ENCODE measurements around the gene ATL2.

Gene ATL2

DNA sequence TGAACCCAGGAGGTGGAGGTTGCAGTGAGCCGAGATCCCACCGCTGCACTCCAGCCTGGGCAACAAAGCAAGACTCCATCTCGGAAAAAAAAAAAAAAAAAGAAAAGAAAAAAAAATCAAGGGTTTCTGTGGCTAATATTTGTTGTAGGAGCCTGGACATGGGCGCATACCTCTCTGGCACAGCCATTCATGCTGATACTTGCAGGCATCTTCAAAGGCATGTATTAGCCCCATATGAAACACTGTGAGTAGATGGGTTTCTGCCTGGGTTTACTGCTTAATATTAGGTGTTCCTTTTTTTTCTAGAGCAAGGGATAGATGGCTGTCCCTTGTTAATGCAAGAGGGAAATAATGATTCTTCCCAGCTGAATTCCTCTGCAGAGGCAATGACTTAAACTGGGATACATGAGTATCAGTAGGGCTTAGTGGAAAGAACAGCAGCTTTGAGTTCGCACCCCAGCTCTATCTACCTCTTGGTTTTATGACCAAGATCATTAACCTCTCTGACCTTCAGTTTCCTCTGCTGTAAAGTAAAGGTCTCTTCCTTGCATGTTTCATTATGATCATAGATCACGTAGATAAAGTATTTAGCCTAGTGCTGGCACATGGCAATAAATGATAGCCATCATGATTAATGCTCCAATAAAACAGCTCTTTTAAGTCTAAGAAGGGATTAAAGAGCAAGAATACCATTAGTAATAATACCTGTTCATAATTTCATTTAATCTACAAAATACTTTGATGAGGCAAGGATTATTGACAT lies 4.5 kb upstream of the ATL2 start:
- CTCF ChIA-PET: no interaction called here

DNA sequence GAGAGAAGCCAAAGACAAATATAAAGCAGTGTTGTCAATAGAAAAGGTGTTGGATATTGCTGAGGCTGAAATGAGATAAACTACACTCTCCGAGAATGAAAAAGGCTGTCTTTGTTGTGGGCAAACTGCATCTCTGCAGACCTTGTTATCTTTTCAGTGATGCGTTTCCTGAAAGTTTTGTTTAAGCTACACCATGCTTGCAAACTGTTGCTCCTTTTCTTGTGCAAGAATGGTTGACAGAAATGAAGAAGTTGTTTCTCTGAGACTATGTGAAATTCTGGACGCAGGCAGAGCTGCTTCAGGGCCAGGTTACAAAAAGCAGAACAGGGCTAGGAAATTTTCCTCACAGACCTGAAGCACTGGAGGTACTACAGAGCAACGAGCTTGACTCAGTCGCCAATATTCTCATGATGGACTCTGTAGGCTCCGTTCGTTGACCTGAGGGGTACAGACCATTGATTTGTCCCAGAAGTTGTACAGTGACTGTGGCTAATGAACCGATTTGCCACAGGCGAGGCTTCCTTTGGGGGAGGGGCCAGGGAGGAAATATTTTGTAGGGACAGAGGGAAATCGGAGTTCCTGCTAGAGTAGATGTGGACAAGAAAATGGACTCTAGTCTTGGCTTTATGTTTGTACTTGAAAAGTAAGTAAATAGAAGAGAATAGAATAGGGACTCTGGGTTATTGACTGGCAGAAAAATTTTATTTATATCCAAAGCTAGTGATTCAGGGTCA lies 3.5 kb upstream of the ATL2 start:
- POLR2A ChIA-PET: no interaction called here
- CTCF ChIA-PET: no interaction called here
- TF ChIP-seq, protein P1, sequence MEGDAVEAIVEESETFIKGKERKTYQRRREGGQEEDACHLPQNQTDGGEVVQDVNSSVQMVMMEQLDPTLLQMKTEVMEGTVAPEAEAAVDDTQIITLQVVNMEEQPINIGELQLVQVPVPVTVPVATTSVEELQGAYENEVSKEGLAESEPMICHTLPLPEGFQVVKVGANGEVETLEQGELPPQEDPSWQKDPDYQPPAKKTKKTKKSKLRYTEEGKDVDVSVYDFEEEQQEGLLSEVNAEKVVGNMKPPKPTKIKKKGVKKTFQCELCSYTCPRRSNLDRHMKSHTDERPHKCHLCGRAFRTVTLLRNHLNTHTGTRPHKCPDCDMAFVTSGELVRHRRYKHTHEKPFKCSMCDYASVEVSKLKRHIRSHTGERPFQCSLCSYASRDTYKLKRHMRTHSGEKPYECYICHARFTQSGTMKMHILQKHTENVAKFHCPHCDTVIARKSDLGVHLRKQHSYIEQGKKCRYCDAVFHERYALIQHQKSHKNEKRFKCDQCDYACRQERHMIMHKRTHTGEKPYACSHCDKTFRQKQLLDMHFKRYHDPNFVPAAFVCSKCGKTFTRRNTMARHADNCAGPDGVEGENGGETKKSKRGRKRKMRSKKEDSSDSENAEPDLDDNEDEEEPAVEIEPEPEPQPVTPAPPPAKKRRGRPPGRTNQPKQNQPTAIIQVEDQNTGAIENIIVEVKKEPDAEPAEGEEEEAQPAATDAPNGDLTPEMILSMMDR (IDR thresholded peaks at IDR 0.05; ENCODE audit: insufficient read depth, low read length, missing control alignments): no peak
- DNase-seq (ENCODE audit: low read depth, low spot score): no peak
- no peak overlapping the region for H3K4me3 ChIP-seq (ENCODE audit: low read depth, low read length)

More for the DNA sequence above, 4.5 kb upstream of the ATL2 start:
- no peak for DNase-seq (ENCODE audit: low read depth, low spot score)
- POLR2A ChIA-PET: interaction anchor here (0.7 kb wide), 1 partner anchor 133 kb away, joined by 5 read pairs; no protein-coding TSS in a partner anchor
- no peak overlapping the region for H3K4me3 ChIP-seq (ENCODE audit: low read depth, low read length)
- TF ChIP-seq, protein P1 (IDR thresholded peaks at IDR 0.05; ENCODE audit: insufficient read depth, low read length, missing control alignments): no peak

DNA sequence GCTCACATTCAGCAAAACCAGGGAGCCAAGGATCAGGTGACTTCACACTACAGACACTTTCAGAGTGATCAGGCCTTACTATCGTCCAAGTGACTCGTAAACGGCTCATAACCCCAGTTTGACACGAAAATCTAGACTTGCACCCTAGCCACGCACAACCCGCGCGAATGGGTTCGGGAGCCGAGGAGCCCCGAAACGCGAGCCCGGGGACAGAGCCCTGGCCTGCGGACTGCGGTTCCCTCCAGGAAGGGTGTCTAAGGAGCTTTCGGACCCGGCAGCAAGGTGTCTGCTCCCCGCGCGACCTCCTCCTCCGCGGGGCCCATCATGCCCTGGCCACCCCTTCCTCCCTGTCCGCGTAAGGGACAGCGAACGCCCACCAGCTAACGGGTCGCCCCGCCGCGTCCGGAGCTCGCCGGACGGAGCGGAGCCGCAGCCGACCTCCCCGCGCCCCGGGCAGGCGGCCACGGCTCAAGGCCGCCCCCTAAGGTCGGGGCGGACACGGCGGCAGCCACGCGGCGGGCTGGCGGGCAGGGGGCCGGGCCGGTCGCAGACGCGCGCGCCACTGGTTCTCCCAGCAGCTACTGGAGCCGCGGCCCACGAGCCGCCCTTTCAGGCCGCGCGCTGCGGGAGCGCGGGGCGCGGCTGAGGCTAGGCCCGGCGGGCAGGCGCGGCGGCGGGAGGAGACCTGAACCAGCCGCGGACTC lies 575 bp downstream of the ATL2 start:
- no peak for DNase-seq (ENCODE audit: low read depth, low spot score)
- ChIA-PET CTCF (interaction anchor here (0.7 to 3.4 kb wide), 21 partner anchors 10 to 459 kb away, joined by 3 to 35 read pairs (median 4); no protein-coding TSS in a partner anchor), POLR2A (interaction anchor here (0.6 to 2.9 kb wide), 2 partner anchors 28 to 374 kb away, joined by 3 to 19 read pairs; partner anchors contain the start of gene SRSF7)
- peak overlapping the region; percentile 86 for H3K4me3 ChIP-seq (ENCODE audit: low read depth, low read length)
- TF ChIP-seq, protein P1 (IDR thresholded peaks at IDR 0.05; ENCODE audit: insufficient read depth, low read length, missing control alignments): peak; percentile 49

DNA sequence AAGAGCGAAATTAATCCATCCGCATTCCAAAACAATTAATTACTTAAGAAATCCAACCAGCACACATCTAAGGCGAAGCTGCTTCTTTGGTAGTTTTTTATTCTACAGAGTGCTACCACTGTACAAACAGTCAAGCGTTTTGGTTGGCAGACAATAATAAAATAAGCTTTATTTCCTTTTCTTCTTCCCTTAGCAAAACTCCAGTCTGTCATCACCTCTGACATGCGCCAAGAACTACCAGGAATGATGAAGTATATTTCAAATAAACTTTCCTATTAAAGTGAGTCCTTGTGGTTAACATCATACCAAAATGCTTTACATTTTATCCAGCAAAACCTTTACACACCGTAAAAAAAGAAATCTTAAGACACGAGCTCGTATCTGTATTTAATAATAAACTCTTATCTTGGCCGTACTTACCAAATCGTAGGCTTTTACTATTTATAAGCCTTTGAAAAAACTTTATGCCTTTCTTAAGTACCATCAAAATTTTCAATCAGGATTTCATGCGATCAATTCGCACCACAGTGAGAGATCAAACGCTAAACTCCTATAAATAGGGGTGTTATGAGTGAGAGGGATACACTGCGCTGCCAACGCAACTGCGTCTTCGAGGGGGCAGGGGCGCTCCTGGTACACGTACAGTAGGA lies 1.3 kb downstream of the ATL2 start:
- DNase-seq (ENCODE audit: low read depth, low spot score): no peak
- ChIA-PET POLR2A (interaction anchor here (0.6 to 2.9 kb wide), 2 partner anchors 28 to 375 kb away, joined by 3 to 19 read pairs; partner anchors contain the start of gene SRSF7), CTCF (interaction anchor here (0.7 to 3.4 kb wide), 21 partner anchors 10 to 459 kb away, joined by 3 to 35 read pairs (median 4); no protein-coding TSS in a partner anchor)
- H3K4me3 ChIP-seq (ENCODE audit: low read depth, low read length): peak overlapping the region; percentile 86
- TF ChIP-seq, protein P1 (IDR thresholded peaks at IDR 0.05; ENCODE audit: insufficient read depth, low read length, missing control alignments): no peak

DNA sequence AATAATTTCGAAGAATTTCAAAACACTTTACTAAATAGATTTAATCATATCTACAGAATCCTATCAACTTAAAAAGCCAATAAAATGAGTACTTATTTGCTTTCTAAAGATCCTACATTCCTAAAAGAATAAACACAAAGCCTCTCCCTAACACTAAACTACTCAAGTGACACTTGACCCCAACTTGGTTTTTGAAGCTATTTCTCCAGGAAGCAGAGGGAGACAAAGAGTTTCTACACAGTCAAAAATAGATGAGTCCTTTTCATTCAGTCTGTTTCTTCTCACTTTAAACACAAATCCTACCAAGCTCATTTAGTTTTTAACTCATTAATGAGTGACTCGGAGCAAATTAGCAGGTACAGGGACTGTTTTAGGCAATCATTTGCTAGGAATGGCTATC lies 2.1 kb downstream of the ATL2 start:
- TF ChIP-seq, protein P1 (IDR thresholded peaks at IDR 0.05; ENCODE audit: insufficient read depth, low read length, missing control alignments): no peak
- DNase-seq (ENCODE audit: low read depth, low spot score): no peak
- ChIA-PET CTCF (interaction anchor here (0.8 to 3.4 kb wide), 10 partner anchors 9 to 198 kb away, joined by 3 to 35 read pairs (median 3); no protein-coding TSS in a partner anchor), POLR2A (no interaction called here)
- peak overlapping the region; percentile 6; the same call in 1 of the 2 replicates for H3K4me3 ChIP-seq (ENCODE audit: low read depth, low read length)
